ENCODE measurements around the gene NAALADL2. TPM values are rescaled to one million over a fixed set of nuclear protein-coding genes. Genes with fewer than 3 reads are reported as not detected.

The NAALADL2 gene
- total RNA-seq, 5 donors from 2014 or later (not counting 1 experiment from before 2014, with no cell fraction given) = 0.13 to 1.4 (median 0.36) TPM; not detected in 1

- WGBS (ENCODE audit: insufficient coverage) = no CpG with 5 or more reads among the region's 1 CpG
- no peak overlapping the region for H3K27ac ChIP-seq (ENCODE audit: low read length)
- Mint-ChIP-seq H3K9me3 (peaks cover 6 to 15% (median 14%) of the 10 kb centered on the region in 3 donors), H3K27me3 (no peaks in the 10 kb centered on the region), H3K4me3 (no peak overlapping the region), H3K27ac (no peak overlapping the region), H3K36me3 (no peaks in the 10 kb centered on the region), H3K4me1 (no peaks in the 10 kb centered on the region)
- ChIA-PET CTCF (interaction anchor here in 1 of 2 donors (0.6 kb wide), 1 partner anchor 99 kb away, joined by 6 read pairs; no protein-coding TSS in a partner anchor), POLR2A (no interaction called here)
- no peaks in the 10 kb centered on the region for H3K9me3 ChIP-seq
- H3K4me1 ChIP-seq (ENCODE audit: control insufficient read depth in 1 of 2, extremely low read depth in 1 of 2, insufficient read depth in 2 of 2, low read length in 2 of 2) = no peaks in the 10 kb centered on the region
- no peak for ATAC-seq (replicated peaks in 1 of 4)
- no peak overlapping the region for H3K4me3 ChIP-seq (ENCODE audit: control insufficient read depth in 1 of 2, extremely low read depth in 1 of 2, low read length in 1 of 2)
- H3K36me3 ChIP-seq (ENCODE audit: control insufficient read depth in 2 of 2, extremely low read depth in 1 of 2, insufficient read depth in 1 of 2, low read length in 1 of 2) = no peaks in the 10 kb centered on the region
- no peaks in the 10 kb centered on the region for H3K27me3 ChIP-seq (replicated peaks in 1 of 2; ENCODE audit: control insufficient read depth in 2 of 2, extremely low read depth in 1 of 2, insufficient read depth in 2 of 2, low read length in 1 of 2)
- no peak for DNase-seq
These were observed 142.0 kb downstream of the NAALADL2 start for GRCh38 chr3:175001091-175001490.

- Mint-ChIP-seq H3K4me3 (no peak overlapping the region), H3K27ac (no peak overlapping the region), H3K9me3 (peaks cover 7 to 18% (median 17%) of the 10 kb centered on the region in 3 donors), H3K4me1 (no peaks in the 10 kb centered on the region), H3K27me3 (no peaks in the 10 kb centered on the region), H3K36me3 (no peaks in the 10 kb centered on the region)
- ATAC-seq (replicated peaks in 1 of 4) = no peak
- no CpG with 5 or more reads among the region's 1 CpG for WGBS (ENCODE audit: insufficient coverage)
- ChIA-PET CTCF (no interaction called here), POLR2A (no interaction called here)
- no peaks in the 10 kb centered on the region for H3K4me1 ChIP-seq (ENCODE audit: control insufficient read depth in 1 of 2, extremely low read depth in 1 of 2, insufficient read depth in 2 of 2, low read length in 2 of 2)
- no peaks in the 10 kb centered on the region for H3K9me3 ChIP-seq
- no peak overlapping the region for H3K4me3 ChIP-seq (ENCODE audit: control insufficient read depth in 1 of 2, extremely low read depth in 1 of 2, low read length in 1 of 2)
- no peaks in the 10 kb centered on the region for H3K27me3 ChIP-seq (replicated peaks in 1 of 2; ENCODE audit: control insufficient read depth in 2 of 2, extremely low read depth in 1 of 2, insufficient read depth in 2 of 2, low read length in 1 of 2)
- no peaks in the 10 kb centered on the region for H3K36me3 ChIP-seq (ENCODE audit: control insufficient read depth in 2 of 2, extremely low read depth in 1 of 2, insufficient read depth in 1 of 2, low read length in 1 of 2)
- H3K27ac ChIP-seq (ENCODE audit: low read length) = no peak overlapping the region
- DNase-seq = no peak
These were observed 143.6 kb downstream of the NAALADL2 start for GRCh38 chr3:175002732-175003143.

- POLR2A ChIA-PET = no interaction called here
- Mint-ChIP-seq H3K4me3 (no peak overlapping the region), H3K27ac (no peak overlapping the region), H3K27me3 (no peaks in the 10 kb centered on the region), H3K4me1 (no peaks in the 10 kb centered on the region), H3K36me3 (no peaks in the 10 kb centered on the region), H3K9me3 (peaks cover 10 to 18% (median 17%) of the 10 kb centered on the region in 3 donors)
- Histone ChIP-seq H3K27me3 (replicated peaks in 1 of 2; ENCODE audit: control insufficient read depth in 2 of 2, extremely low read depth in 1 of 2, insufficient read depth in 2 of 2, low read length in 1 of 2) (no peaks in the 10 kb centered on the region), H3K9me3 (no peaks in the 10 kb centered on the region), H3K4me3 (ENCODE audit: control insufficient read depth in 1 of 2, extremely low read depth in 1 of 2, low read length in 1 of 2) (no peak overlapping the region), H3K27ac (ENCODE audit: low read length) (no peak overlapping the region), H3K36me3 (ENCODE audit: control insufficient read depth in 2 of 2, extremely low read depth in 1 of 2, insufficient read depth in 1 of 2, low read length in 1 of 2) (no peaks in the 10 kb centered on the region), H3K4me1 (ENCODE audit: control insufficient read depth in 1 of 2, extremely low read depth in 1 of 2, insufficient read depth in 2 of 2, low read length in 2 of 2) (no peaks in the 10 kb centered on the region)
- no peak for ATAC-seq (replicated peaks in 1 of 4)
- WGBS (ENCODE audit: insufficient coverage) = 88% methylated on average over 1 of the region's 2 CpGs
- CTCF ChIA-PET = no interaction called here
- DNase-seq = no peak
These were observed 144.5 kb downstream of the NAALADL2 start for GRCh38 chr3:175003590-175003989.

- peaks cover 10 to 18% (median 17%) of the 10 kb centered on the region in 3 donors for H3K9me3 Mint-ChIP-seq
- H3K27ac Mint-ChIP-seq = no peak overlapping the region
- no peaks in the 10 kb centered on the region for H3K36me3 Mint-ChIP-seq
- H3K36me3 ChIP-seq (ENCODE audit: control insufficient read depth in 2 of 2, extremely low read depth in 1 of 2, insufficient read depth in 1 of 2, low read length in 1 of 2) = no peaks in the 10 kb centered on the region
- no peaks in the 10 kb centered on the region for H3K27me3 ChIP-seq (replicated peaks in 1 of 2; ENCODE audit: control insufficient read depth in 2 of 2, extremely low read depth in 1 of 2, insufficient read depth in 2 of 2, low read length in 1 of 2)
- no peak overlapping the region for H3K4me3 Mint-ChIP-seq
- ATAC-seq (replicated peaks in 1 of 4) (no peak), DNase-seq (no peak)
- ChIA-PET POLR2A (no interaction called here), CTCF (no interaction called here)
- H3K27ac ChIP-seq (ENCODE audit: low read length) = no peak overlapping the region
- no peaks in the 10 kb centered on the region for H3K27me3 Mint-ChIP-seq
- no CpG with 5 or more reads among the region's 1 CpG for WGBS (ENCODE audit: insufficient coverage)
- no peaks in the 10 kb centered on the region for H3K9me3 ChIP-seq
- H3K4me1 Mint-ChIP-seq = no peaks in the 10 kb centered on the region
- no peak overlapping the region for H3K4me3 ChIP-seq (ENCODE audit: control insufficient read depth in 1 of 2, extremely low read depth in 1 of 2, low read length in 1 of 2)
- H3K4me1 ChIP-seq (ENCODE audit: control insufficient read depth in 1 of 2, extremely low read depth in 1 of 2, insufficient read depth in 2 of 2, low read length in 2 of 2) = no peaks in the 10 kb centered on the region
These were observed 146.1 kb downstream of the NAALADL2 start for GRCh38 chr3:175005193-175005592.

GRCh38 chr3:175005881-175006280, 146.7 kb downstream of the NAALADL2 start:
- no peak overlapping the region for H3K4me3 Mint-ChIP-seq
- H3K27ac Mint-ChIP-seq = no peak overlapping the region
- no peaks in the 10 kb centered on the region for H3K4me1 ChIP-seq (ENCODE audit: control insufficient read depth in 1 of 2, extremely low read depth in 1 of 2, insufficient read depth in 2 of 2, low read length in 2 of 2)
- H3K9me3 Mint-ChIP-seq = peaks cover 11 to 18% (median 14%) of the 10 kb centered on the region in 3 donors
- H3K4me1 Mint-ChIP-seq = no peaks in the 10 kb centered on the region
- H3K27me3 Mint-ChIP-seq = no peaks in the 10 kb centered on the region
- no peaks in the 10 kb centered on the region for H3K36me3 Mint-ChIP-seq
- H3K36me3 ChIP-seq (ENCODE audit: control insufficient read depth in 2 of 2, extremely low read depth in 1 of 2, insufficient read depth in 1 of 2, low read length in 1 of 2) = no peaks in the 10 kb centered on the region
- ChIA-PET POLR2A (no interaction called here), CTCF (interaction anchor here in 1 of 2 donors (0.7 kb wide), 1 partner anchor 1690 kb away, joined by 3 read pairs; no protein-coding TSS in a partner anchor)
- DNase-seq (no peak), ATAC-seq (replicated peaks in 1 of 4) (no peak)
- no peaks in the 10 kb centered on the region for H3K9me3 ChIP-seq
- H3K27ac ChIP-seq (ENCODE audit: low read length) = no peak overlapping the region
- no CpG with 5 or more reads among the region's 5 CpGs for WGBS (ENCODE audit: insufficient coverage)
- no peaks in the 10 kb centered on the region for H3K27me3 ChIP-seq (replicated peaks in 1 of 2; ENCODE audit: control insufficient read depth in 2 of 2, extremely low read depth in 1 of 2, insufficient read depth in 2 of 2, low read length in 1 of 2)
- H3K4me3 ChIP-seq (ENCODE audit: control insufficient read depth in 1 of 2, extremely low read depth in 1 of 2, low read length in 1 of 2) = no peak overlapping the region

GRCh38 chr3:175007306-175007705, 148.2 kb downstream of the NAALADL2 start:
- no peaks in the 10 kb centered on the region for H3K9me3 ChIP-seq
- ChIA-PET CTCF (no interaction called here), POLR2A (no interaction called here)
- DNase-seq (no peak), ATAC-seq (replicated peaks in 1 of 4) (no peak)
- Mint-ChIP-seq H3K4me1 (no peaks in the 10 kb centered on the region), H3K9me3 (peaks cover 6 to 10% (median 10%) of the 10 kb centered on the region in 3 donors), H3K4me3 (no peak overlapping the region), H3K27ac (no peak overlapping the region), H3K36me3 (no peaks in the 10 kb centered on the region), H3K27me3 (no peaks in the 10 kb centered on the region)
- H3K27me3 ChIP-seq (replicated peaks in 1 of 2; ENCODE audit: control insufficient read depth in 2 of 2, extremely low read depth in 1 of 2, insufficient read depth in 2 of 2, low read length in 1 of 2) = no peaks in the 10 kb centered on the region
- H3K36me3 ChIP-seq (ENCODE audit: control insufficient read depth in 2 of 2, extremely low read depth in 1 of 2, insufficient read depth in 1 of 2, low read length in 1 of 2) = no peaks in the 10 kb centered on the region
- no peaks in the 10 kb centered on the region for H3K4me1 ChIP-seq (ENCODE audit: control insufficient read depth in 1 of 2, extremely low read depth in 1 of 2, insufficient read depth in 2 of 2, low read length in 2 of 2)
- no CpG with 5 or more reads among the region's 1 CpG for WGBS (ENCODE audit: insufficient coverage)
- H3K4me3 ChIP-seq (ENCODE audit: control insufficient read depth in 1 of 2, extremely low read depth in 1 of 2, low read length in 1 of 2) = no peak overlapping the region
- no peak overlapping the region for H3K27ac ChIP-seq (ENCODE audit: low read length)

- H3K4me3 Mint-ChIP-seq = no peak overlapping the region
- no peak for ATAC-seq (replicated peaks in 1 of 4)
- no peak overlapping the region for H3K27ac Mint-ChIP-seq
- no peak for DNase-seq
- peaks cover 4 to 7% (median 5%) of the 10 kb centered on the region in 3 donors for H3K9me3 Mint-ChIP-seq
- Histone ChIP-seq H3K4me1 (ENCODE audit: control insufficient read depth in 1 of 2, extremely low read depth in 1 of 2, insufficient read depth in 2 of 2, low read length in 2 of 2) (no peaks in the 10 kb centered on the region), H3K27ac (ENCODE audit: low read length) (no peak overlapping the region), H3K36me3 (ENCODE audit: control insufficient read depth in 2 of 2, extremely low read depth in 1 of 2, insufficient read depth in 1 of 2, low read length in 1 of 2) (no peaks in the 10 kb centered on the region), H3K27me3 (replicated peaks in 1 of 2; ENCODE audit: control insufficient read depth in 2 of 2, extremely low read depth in 1 of 2, insufficient read depth in 2 of 2, low read length in 1 of 2) (no peaks in the 10 kb centered on the region), H3K4me3 (ENCODE audit: control insufficient read depth in 1 of 2, extremely low read depth in 1 of 2, low read length in 1 of 2) (no peak overlapping the region), H3K9me3 (no peaks in the 10 kb centered on the region)
- no peaks in the 10 kb centered on the region for H3K36me3 Mint-ChIP-seq
- POLR2A ChIA-PET = no interaction called here
- WGBS (ENCODE audit: insufficient coverage) = no CpG with 5 or more reads among the region's 2 CpGs
- no peaks in the 10 kb centered on the region for H3K27me3 Mint-ChIP-seq
- no peaks in the 10 kb centered on the region for H3K4me1 Mint-ChIP-seq
- CTCF ChIA-PET = no interaction called here
These were observed 150.2 kb downstream of the NAALADL2 start for GRCh38 chr3:175009295-175009694.
